Measurements from ENCODE around the gene WASHC2C. TPM values are rescaled to one million over a fixed set of nuclear protein-coding genes. Genes with fewer than 3 reads are reported as not detected.
"Not testable (repeated sequence)": the region's sequence is repeated elsewhere in the genome, so short reads cannot be mapped to it uniquely, and the experiment has no call there.

WASHC2C gene
- polyA plus RNA-seq (2013, experiment 1 of 2): 11.0 TPM
- polyA plus RNA-seq (2013, experiment 2 of 2): 10.9 TPM

- Histone ChIP-seq H3K9ac (ENCODE audit: low read depth, low read length, poor library complexity) (peak within 1 kb of the TSS; percentile 70), H3K4me2 (ENCODE audit: insufficient read depth, low read length, poor library complexity, severe bottlenecking) (peak within 1 kb of the TSS; percentile 45), H3K23ac (ENCODE audit: low read depth, low read length, poor library complexity) (peak within 1 kb of the TSS; percentile 65), H2AFZ (ENCODE audit: low read length) (peak within 1 kb of the TSS; percentile 98), H3K4me3 (ENCODE audit: low read length in 2 of 2) (peak within 1 kb of the TSS; percentile 75 to 90), H3K18ac (ENCODE audit: low read length) (peak within 1 kb of the TSS; percentile 48)
- H3K27me3 ChIP-seq (ENCODE audit: control insufficient read depth in 3 of 3, insufficient read depth in 3 of 3, low read depth in 1 of 3, low read length in 3 of 3); H2BK5ac ChIP-seq (ENCODE audit: low read length); H4K91ac ChIP-seq (ENCODE audit: low read depth, low read length, poor library complexity); H2BK120ac ChIP-seq (ENCODE audit: low read depth, low read length); H3K36me3 ChIP-seq (replicated peaks in 1 of 2; ENCODE audit: control insufficient read depth in 2 of 2, insufficient read depth in 2 of 2, low read length in 2 of 2); H4K8ac ChIP-seq (ENCODE audit: low read depth, low read length); H3K79me1 ChIP-seq (ENCODE audit: low read depth, low read length); H3K9me3 ChIP-seq (replicated peaks in 1 of 2; ENCODE audit: control insufficient read depth in 2 of 2, insufficient read depth in 1 of 2, low read depth in 1 of 2, low read length in 2 of 2); H2AK5ac ChIP-seq (ENCODE audit: low read depth, low read length); H3K14ac ChIP-seq (ENCODE audit: low read length); H2BK12ac ChIP-seq (ENCODE audit: low read length); H3K27ac ChIP-seq (replicated peaks; ENCODE audit: low read length); H2BK15ac ChIP-seq (ENCODE audit: low read length); H3K4me1 ChIP-seq (ENCODE audit: control insufficient read depth in 2 of 2, insufficient read depth in 1 of 2, low read depth in 1 of 2, low read length in 2 of 2); H3K4ac ChIP-seq (ENCODE audit: low read length): not testable (repeated sequence)
- DNase-seq (ENCODE audit: low spot score): peak; percentile 75
- no CpG with 5 or more reads among the region's 49 CpGs for WGBS, 2 donors (ENCODE audit: extremely low coverage in 2 of 2, insufficient read length in 2 of 2, insufficient replicate concordance in 1 of 2)
These were observed at the start of gene WASHC2C for GRCh38 chr10:45726703-45727420. Gene WASHC2C, plus strand, starts transcription at chr10:45727266. Its CDS starts 52 bp downstream, at chr10:45727318.

- H3K79me1 ChIP-seq (ENCODE audit: low read depth, low read length); H3K4me2 ChIP-seq (ENCODE audit: insufficient read depth, low read length, poor library complexity, severe bottlenecking); H3K9ac ChIP-seq (ENCODE audit: low read depth, low read length, poor library complexity); H3K18ac ChIP-seq (ENCODE audit: low read length); H4K91ac ChIP-seq (ENCODE audit: low read depth, low read length, poor library complexity); H3K4ac ChIP-seq (ENCODE audit: low read length); H3K4me1 ChIP-seq (ENCODE audit: control insufficient read depth in 2 of 2, insufficient read depth in 1 of 2, low read depth in 1 of 2, low read length in 2 of 2); DNase-seq (ENCODE audit: low spot score); H3K9me3 ChIP-seq (replicated peaks in 1 of 2; ENCODE audit: control insufficient read depth in 2 of 2, insufficient read depth in 1 of 2, low read depth in 1 of 2, low read length in 2 of 2); H2AK5ac ChIP-seq (ENCODE audit: low read depth, low read length); H3K27ac ChIP-seq (replicated peaks; ENCODE audit: low read length); H3K36me3 ChIP-seq (replicated peaks in 1 of 2; ENCODE audit: control insufficient read depth in 2 of 2, insufficient read depth in 2 of 2, low read length in 2 of 2); H2BK5ac ChIP-seq (ENCODE audit: low read length); H3K23ac ChIP-seq (ENCODE audit: low read depth, low read length, poor library complexity); H2BK120ac ChIP-seq (ENCODE audit: low read depth, low read length); H3K27me3 ChIP-seq (ENCODE audit: control insufficient read depth in 3 of 3, insufficient read depth in 3 of 3, low read depth in 1 of 3, low read length in 3 of 3); H2AFZ ChIP-seq (ENCODE audit: low read length); H4K8ac ChIP-seq (ENCODE audit: low read depth, low read length); H2BK12ac ChIP-seq (ENCODE audit: low read length); H3K14ac ChIP-seq (ENCODE audit: low read length); H3K4me3 ChIP-seq (ENCODE audit: low read length in 2 of 2); H2BK15ac ChIP-seq (ENCODE audit: low read length): not testable (repeated sequence)
- WGBS, 2 donors (ENCODE audit: extremely low coverage in 2 of 2, insufficient read length in 2 of 2, insufficient replicate concordance in 1 of 2): no CpG with 5 or more reads among the region's 14 CpGs
These were observed 48.6 kb upstream of the WASHC2C start for GRCh38 chr10:45678467-45678866.

GRCh38 chr10:45710200-45710796 lies 16.8 kb upstream of the WASHC2C start:
- not testable (repeated sequence) for H2BK15ac ChIP-seq (ENCODE audit: low read length); H3K27me3 ChIP-seq (ENCODE audit: control insufficient read depth in 3 of 3, insufficient read depth in 3 of 3, low read depth in 1 of 3, low read length in 3 of 3)
- no CpG with 5 or more reads among the region's 3 CpGs for WGBS, 2 donors (ENCODE audit: extremely low coverage in 2 of 2, insufficient read length in 2 of 2, insufficient replicate concordance in 1 of 2)

GRCh38 chr10:45711223-45711622 lies 15.8 kb upstream of the WASHC2C start:
- not testable (repeated sequence) for H3K27me3 ChIP-seq (ENCODE audit: control insufficient read depth in 3 of 3, insufficient read depth in 3 of 3, low read depth in 1 of 3, low read length in 3 of 3); H4K91ac ChIP-seq (ENCODE audit: low read depth, low read length, poor library complexity); DNase-seq (ENCODE audit: low spot score); H2BK120ac ChIP-seq (ENCODE audit: low read depth, low read length); H3K79me1 ChIP-seq (ENCODE audit: low read depth, low read length); H3K27ac ChIP-seq (replicated peaks; ENCODE audit: low read length); H2AK5ac ChIP-seq (ENCODE audit: low read depth, low read length); H2AFZ ChIP-seq (ENCODE audit: low read length); H3K14ac ChIP-seq (ENCODE audit: low read length); H4K8ac ChIP-seq (ENCODE audit: low read depth, low read length); H2BK15ac ChIP-seq (ENCODE audit: low read length); H2BK5ac ChIP-seq (ENCODE audit: low read length); H3K9me3 ChIP-seq (replicated peaks in 1 of 2; ENCODE audit: control insufficient read depth in 2 of 2, insufficient read depth in 1 of 2, low read depth in 1 of 2, low read length in 2 of 2); H3K9ac ChIP-seq (ENCODE audit: low read depth, low read length, poor library complexity); H3K4ac ChIP-seq (ENCODE audit: low read length); H3K36me3 ChIP-seq (replicated peaks in 1 of 2; ENCODE audit: control insufficient read depth in 2 of 2, insufficient read depth in 2 of 2, low read length in 2 of 2); H3K4me3 ChIP-seq (ENCODE audit: low read length in 2 of 2); H3K23ac ChIP-seq (ENCODE audit: low read depth, low read length, poor library complexity); H3K4me2 ChIP-seq (ENCODE audit: insufficient read depth, low read length, poor library complexity, severe bottlenecking); H3K4me1 ChIP-seq (ENCODE audit: control insufficient read depth in 2 of 2, insufficient read depth in 1 of 2, low read depth in 1 of 2, low read length in 2 of 2); H2BK12ac ChIP-seq (ENCODE audit: low read length); H3K18ac ChIP-seq (ENCODE audit: low read length)
- no CpG with 5 or more reads among the region's 5 CpGs for WGBS, 2 donors (ENCODE audit: extremely low coverage in 2 of 2, insufficient read length in 2 of 2, insufficient replicate concordance in 1 of 2)

More at GRCh38 chr10:45710200-45710796, 16.8 kb upstream of the WASHC2C start:
- not testable (repeated sequence) for H3K27ac ChIP-seq (replicated peaks; ENCODE audit: low read length); H2BK5ac ChIP-seq (ENCODE audit: low read length); H3K18ac ChIP-seq (ENCODE audit: low read length); H2AK5ac ChIP-seq (ENCODE audit: low read depth, low read length); H4K8ac ChIP-seq (ENCODE audit: low read depth, low read length); H3K9ac ChIP-seq (ENCODE audit: low read depth, low read length, poor library complexity); H3K79me1 ChIP-seq (ENCODE audit: low read depth, low read length); H2BK120ac ChIP-seq (ENCODE audit: low read depth, low read length); H3K23ac ChIP-seq (ENCODE audit: low read depth, low read length, poor library complexity); H3K4me3 ChIP-seq (ENCODE audit: low read length in 2 of 2); H3K36me3 ChIP-seq (replicated peaks in 1 of 2; ENCODE audit: control insufficient read depth in 2 of 2, insufficient read depth in 2 of 2, low read length in 2 of 2); DNase-seq (ENCODE audit: low spot score); H3K4me2 ChIP-seq (ENCODE audit: insufficient read depth, low read length, poor library complexity, severe bottlenecking); H3K9me3 ChIP-seq (replicated peaks in 1 of 2; ENCODE audit: control insufficient read depth in 2 of 2, insufficient read depth in 1 of 2, low read depth in 1 of 2, low read length in 2 of 2); H2BK12ac ChIP-seq (ENCODE audit: low read length); H3K4me1 ChIP-seq (ENCODE audit: control insufficient read depth in 2 of 2, insufficient read depth in 1 of 2, low read depth in 1 of 2, low read length in 2 of 2); H4K91ac ChIP-seq (ENCODE audit: low read depth, low read length, poor library complexity); H2AFZ ChIP-seq (ENCODE audit: low read length); H3K4ac ChIP-seq (ENCODE audit: low read length); H3K14ac ChIP-seq (ENCODE audit: low read length)
